Right lobe of liver (tissue), 6 donors: ENCODE data around the gene PPP1R8. TPM values are rescaled to one million over a fixed set of nuclear protein-coding genes. Genes with fewer than 3 reads are reported as not detected.

ENCODE experiments used
- ATAC-seq, 4 donors: fragments of 200-7000 bp; cut with Tn5 transposase; one replicate each; pipeline ENCODE4 v1.9.1; 2020; ENCODE audit warnings: mild to moderate bottlenecking in 4 of 4, moderate library complexity in 4 of 4
- DNase-seq, 3 donors: peaks; one replicate each; pipeline ENCODE4 v3.0.0-alpha.2; 2020
- H3K27ac ChIP-seq, 3 donors: fragments of 200-600 bp; one replicate each; pipeline ENCODE4 v1.8.0; 2022
- H3K27me3 ChIP-seq, 2 donors: fragments of 200-600 bp; one replicate each; pipeline ENCODE4 v1.8.0; 2022
- H3K36me3 ChIP-seq, 4 donors: fragments of 200-600 bp; sonication (generic) in 1 of 4; one replicate each; pipeline versions ENCODE4 v1.5.1 to v1.8.0; 2017 to 2022; ENCODE audit warnings: control low read depth in 1 of 4
- H3K4me1 ChIP-seq, 4 donors: fragments of 200-600 bp; sonication (generic) in 1 of 4; one replicate each; pipeline versions ENCODE4 v1.5.1 to v1.8.0; 2017 to 2022; ENCODE audit warnings: control low read depth in 1 of 4
- H3K4me3 ChIP-seq, 3 donors: fragments of 200-600 bp; one replicate each; pipeline ENCODE4 v1.8.0; 2022
- H3K9me3 ChIP-seq, 4 donors: fragments of 200-600 bp; sonication (generic) in 1 of 4; one replicate each; pipeline versions ENCODE4 v1.5.1 to v1.8.0; 2017 to 2022; ENCODE audit warnings: control low read depth in 1 of 4
- CTCF ChIP-seq, 4 donors: fragments of 200-600 bp in 3 of 4; fragments of 450-650 bp in 1 of 4; IDR thresholded peaks; one replicate each; pipeline versions ENCODE4 v1.5.1 to v1.8.0; 2016 to 2022; ENCODE audit warnings: antibody characterized with exemption in 4 of 4, mild to moderate bottlenecking in 2 of 4
- POLR2A ChIP-seq: fragments of 450-650 bp; IDR thresholded peaks from one replicate; pipeline ENCODE4 v1.6.1; 2017; ENCODE audit warnings: antibody characterized with exemption, mild to moderate bottlenecking
- WGBS: methylation state at CpG from one replicate; pipeline ENCODE4 v1.1.6; 2018; ENCODE audit warnings: low coverage, low lambda C conversion rate; ENCODE audit not compliant: insufficient coverage; ENCODE audit errors: missing lambda C conversion rate; 5-methylcytosine and 5-hydroxymethylcytosine counted together
- intact Hi-C, 2 donors: fragments of 100-400 bp; cut with DNase I; formaldehyde crosslinking; loops; one replicate each; pipeline versions ENCODE4 v1.11.2 to v1.14.1; 2022
- small RNA-seq, 2 experiments: library from RNA; depleted of rRNA; stranded (forward); fragments of <200 nt; gene quantifications; one replicate each; pipeline ENCODE3, GENCODE V24; 2016
- total RNA-seq, 6 experiments: library from RNA; depleted of rRNA in 2 of 6; stranded (reverse); fragments of >200 nt in 2 of 6; fragmentation: NEBNext Ultra II Directional in 3 of 6; extraction: Animal tissue kit (Norgen Biotek cat#: 25700) in 3 of 6; gene quantifications; one replicate each; pipeline versions ENCODE4 v1.1.0 to v1.2.4, GENCODE V29; 2016 to 2023
- donor health status: DM: no; HTN: yes; CAD: no.
- donor health status: DM: no; HTN: no; CAD: no.
- donor health status: DM: no; HTN: no; CAD: no.
- donor health status: DM: no; HTN: yes; CAD: no.
- donor health status: DM: no; HTN: yes; CAD: no.

Gene PPP1R8
- total RNA-seq, 6 experiments from 2014 or later = 12.4 to 18.6 (median 13.0) TPM

- H3K9me3 ChIP-seq = no peaks in the 10 kb centered on the region
- intact Hi-C loops = no loop called here
- H3K4me3 ChIP-seq = no peak overlapping the region
- no peak for TF ChIP-seq POLR2A
- peak in 1 of 4 donors; percentile 8 for TF ChIP-seq CTCF (IDR thresholded peaks at IDR 0.05)
- WGBS = 40% methylated on average over 6 of the region's 7 CpGs
- no peaks in the 10 kb centered on the region for H3K27me3 ChIP-seq
- H3K36me3 ChIP-seq = peaks cover 0 to 60% (median 23%) of the 10 kb centered on the region in 4 donors
- ATAC-seq (peak; percentile 56 to 66 (median 60)), DNase-seq (no peak)
- peak overlapping the region; percentile 33 to 48 (median 47) for H3K27ac ChIP-seq
- no peaks in the 10 kb centered on the region for H3K4me1 ChIP-seq
Observed at GRCh38 chr1:27891196-27891889, 60.8 kb downstream of the PPP1R8 start.

- TF ChIP-seq CTCF (IDR thresholded peaks at IDR 0.05) (no peak), POLR2A (no peak)
- intact Hi-C loops = no loop called here
- Histone ChIP-seq H3K36me3 (peaks cover 0 to 58% (median 25%) of the 10 kb centered on the region in 4 donors), H3K4me1 (no peaks in the 10 kb centered on the region), H3K27me3 (no peaks in the 10 kb centered on the region), H3K9me3 (no peaks in the 10 kb centered on the region), H3K27ac (no peak overlapping the region), H3K4me3 (no peak overlapping the region)
- WGBS = 76% methylated on average over 3 of the region's 3 CpGs
- ATAC-seq (no peak), DNase-seq (no peak)
Observed at GRCh38 chr1:27894521-27894920, 63.9 kb downstream of the PPP1R8 start.

Small RNAs within 50 kb of the gene (small RNA-seq; reads per million reads assigned to genes)
- gene RNU6-1245P = 0 reads per million in 2 experiments
- 48.1 to 61.8 reads per million in 2 experiments for gene SCARNA1

Other genes starting within 250 kb of the PPP1R8 start
- gene AHDC1, start 226.6 kb upstream of the PPP1R8 start, total RNA-seq = 10 to 100 TPM in 3 of 6 experiments, 1 to 10 TPM in 3; 5.5 to 21.3 (median 10.9) TPM
- 1 to 10 TPM; 2.5 to 10.0 (median 6.3) TPM for gene FGR, start 195.6 kb upstream of the PPP1R8 start, total RNA-seq
- 10 to 100 TPM in 5 of 6 experiments, 1 to 10 TPM in 1; 9.5 to 45.7 (median 33.2) TPM for gene IFI6, start 158.6 kb upstream of the PPP1R8 start, total RNA-seq
- gene FAM76A, start 104.8 kb upstream of the PPP1R8 start, total RNA-seq = 1 to 10 TPM; 3.5 to 7.4 (median 4.9) TPM
- gene STX12, start 57.6 kb upstream of the PPP1R8 start, total RNA-seq = 10 to 100 TPM; 15.2 to 32.7 (median 19.5) TPM
- gene THEMIS2, start 41.8 kb downstream of the PPP1R8 start, total RNA-seq = 10 to 100 TPM in 1 of 6 experiments, 1 to 10 TPM in 5; 3.3 to 14.3 (median 7.6) TPM
- gene RPA2, start 83.8 kb downstream of the PPP1R8 start, total RNA-seq = 10 to 100 TPM in 5 of 6 experiments, 1 to 10 TPM in 1; 10.0 to 17.6 (median 11.8) TPM
- gene SMPDL3B, start 104.2 kb downstream of the PPP1R8 start, total RNA-seq = 1 to 10 TPM in 1 of 6 experiments, under 1 TPM in 3, not detected in 2; 0.14 to 1.1 (median 0.49) TPM
- gene XKR8, start 129.2 kb downstream of the PPP1R8 start, total RNA-seq = 1 to 10 TPM; 5.5 to 8.7 (median 7.1) TPM